ENCODE results near the gene HDAC9.

- TF ChIP-seq POLR2AphosphoS5 (IDR thresholded peaks at IDR 0.05) (no peak), POLR2A (IDR thresholded peaks at IDR 0.05; ENCODE audit: low read depth) (no peak), EP300 (IDR thresholded peaks at IDR 0.05) (no peak), CTCF (IDR thresholded peaks at IDR 0.05) (no peak)
Measured at GRCh38 chr7:18474944-18475343, 20.6 kb upstream of the HDAC9 start.
